GM21786 (cell line): ENCODE results near the gene GRID2.

Experiments used
- ATAC-seq: cut with Tn5 transposase; IDR thresholded peaks from one replicate; pipeline ENCODE4 v1.9.1; 2021; ENCODE audit not compliant: unreplicated experiment

Gene GRID2

GRCh38 chr4:92658318-92658717, 354.6 kb downstream of the GRID2 start:
- no peak for ATAC-seq

DNA sequence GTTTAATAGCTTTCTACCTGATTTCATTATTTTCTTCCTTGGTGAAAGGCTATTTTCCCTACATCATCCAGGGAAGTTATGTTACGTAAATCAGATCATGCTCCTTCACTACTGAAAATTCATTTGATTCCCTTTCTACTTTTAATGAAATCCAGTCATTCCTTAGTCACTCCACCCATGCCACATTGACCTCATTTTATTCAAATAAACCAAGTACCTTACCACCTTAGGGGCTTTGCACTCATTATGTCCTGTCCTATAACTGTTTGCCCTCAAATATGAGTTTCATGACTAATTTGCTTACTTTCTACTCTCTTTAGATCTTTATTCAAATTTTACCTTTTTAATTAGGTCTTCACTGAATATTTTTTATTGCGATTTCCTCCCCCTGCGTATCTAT, 374.0 kb downstream of the GRID2 start:
- ATAC-seq: no peak

- ATAC-seq: no peak
Observed at GRCh38 chr4:92678292-92678691, 374.5 kb downstream of the GRID2 start.

DNA sequence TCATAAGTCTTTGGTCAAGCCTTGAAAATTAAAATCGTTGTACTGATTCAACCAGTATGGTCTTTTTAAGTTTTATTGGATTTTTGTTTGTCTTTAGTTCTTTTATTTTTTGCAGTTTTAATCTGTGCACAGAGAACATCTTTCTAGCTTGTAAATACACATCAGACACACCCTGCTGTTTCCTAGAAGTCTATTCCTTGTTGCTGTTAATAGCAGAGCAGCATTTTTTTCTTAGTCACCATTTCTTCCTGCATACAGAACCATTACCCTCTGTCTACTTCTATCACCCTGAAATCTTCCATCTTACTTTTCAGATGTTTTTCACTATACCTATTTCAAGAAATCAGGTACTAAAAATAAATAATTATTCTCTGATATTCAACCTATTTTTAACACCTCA, 375.4 kb downstream of the GRID2 start:
- ATAC-seq: no peak

DNA sequence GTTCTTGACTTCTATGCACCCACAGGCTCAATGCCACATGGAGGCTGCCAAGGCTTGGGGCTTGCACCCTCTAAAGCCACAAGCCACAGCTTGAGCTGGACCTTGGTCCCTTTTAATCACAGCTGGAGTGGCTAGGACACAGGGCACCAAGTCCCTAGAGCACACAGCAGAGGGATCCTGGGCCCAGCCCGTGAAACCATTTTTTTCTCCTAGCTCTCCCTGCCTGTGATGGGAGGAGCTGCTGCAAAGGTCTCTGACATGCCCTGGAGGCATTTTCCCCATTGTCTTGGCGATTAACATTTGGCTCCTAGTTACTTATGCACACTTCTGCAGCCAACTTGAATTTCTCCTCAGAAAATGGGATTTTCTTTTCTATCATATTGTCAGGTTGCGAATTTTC, 410.9 kb downstream of the GRID2 start:
- no peak for ATAC-seq

DNA sequence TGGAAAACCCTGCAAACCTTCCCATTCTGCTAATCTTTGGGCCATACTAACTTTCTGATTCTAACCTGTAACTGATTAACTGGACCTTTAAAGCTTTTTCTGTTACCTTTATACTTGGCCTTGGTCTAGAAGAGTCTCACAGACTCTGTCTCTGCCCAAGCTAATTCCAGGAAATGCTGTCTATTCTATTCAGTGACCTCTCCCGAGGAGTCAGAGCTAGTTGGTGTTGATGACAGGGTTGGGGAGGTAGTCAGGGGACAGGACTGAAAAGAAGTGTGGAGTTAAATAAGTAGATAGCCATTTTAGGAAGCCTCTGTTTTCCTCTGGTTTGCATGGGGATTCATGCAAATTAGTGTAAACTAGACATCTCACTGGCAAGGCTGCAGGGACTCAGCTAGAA, 429.5 kb downstream of the GRID2 start:
- ATAC-seq: no peak

GRCh38 chr4:92735025-92735665, 431.4 kb downstream of the GRID2 start:
- no peak for ATAC-seq

GRCh38 chr4:92760433-92760832, 456.7 kb downstream of the GRID2 start:
- no peak for ATAC-seq

DNA sequence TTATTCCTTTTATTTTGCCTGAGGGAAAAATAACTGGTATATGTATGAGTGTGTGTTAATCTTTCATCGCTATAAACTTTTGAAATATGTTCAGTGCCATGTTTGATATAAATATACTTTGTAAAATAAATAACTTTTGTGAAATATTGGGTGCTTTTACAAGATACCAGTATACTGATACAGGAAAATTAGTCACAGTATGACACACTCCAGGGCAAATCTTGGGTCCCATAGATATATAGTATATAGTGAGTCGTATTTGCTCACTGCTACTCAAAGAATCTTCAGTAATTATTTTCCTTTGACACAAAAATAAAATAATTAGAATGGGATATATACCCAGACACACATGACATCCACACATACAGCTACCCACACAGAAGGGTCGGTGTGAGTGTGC, 472.3 kb downstream of the GRID2 start:
- no peak for ATAC-seq

- ATAC-seq: no peak
Observed at GRCh38 chr4:92789741-92790140, 486.0 kb downstream of the GRID2 start.

GRCh38 chr4:92791871-92792440, 488.2 kb downstream of the GRID2 start:
- ATAC-seq: no peak

DNA sequence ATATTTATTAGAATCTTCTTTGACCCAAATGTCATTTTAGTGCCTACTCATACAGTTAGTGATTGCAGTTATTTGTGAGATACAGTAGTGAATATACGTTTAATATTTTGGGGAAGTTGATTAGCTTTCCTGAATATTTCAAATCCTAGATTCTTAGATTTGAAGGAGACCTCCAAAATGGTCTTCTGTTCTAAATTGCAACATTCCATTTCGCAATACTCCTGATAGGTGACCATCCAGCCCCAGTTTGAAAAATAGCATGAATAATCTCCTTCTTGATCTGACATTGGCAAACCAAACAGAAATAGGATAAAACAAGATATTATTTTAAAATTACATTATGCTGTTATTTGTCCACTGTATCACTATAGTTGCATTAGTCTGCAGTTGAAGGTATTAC, 505.6 kb downstream of the GRID2 start:
- ATAC-seq: no peak

GRCh38 chr4:92812652-92813051, 508.9 kb downstream of the GRID2 start:
- no peak for ATAC-seq

DNA sequence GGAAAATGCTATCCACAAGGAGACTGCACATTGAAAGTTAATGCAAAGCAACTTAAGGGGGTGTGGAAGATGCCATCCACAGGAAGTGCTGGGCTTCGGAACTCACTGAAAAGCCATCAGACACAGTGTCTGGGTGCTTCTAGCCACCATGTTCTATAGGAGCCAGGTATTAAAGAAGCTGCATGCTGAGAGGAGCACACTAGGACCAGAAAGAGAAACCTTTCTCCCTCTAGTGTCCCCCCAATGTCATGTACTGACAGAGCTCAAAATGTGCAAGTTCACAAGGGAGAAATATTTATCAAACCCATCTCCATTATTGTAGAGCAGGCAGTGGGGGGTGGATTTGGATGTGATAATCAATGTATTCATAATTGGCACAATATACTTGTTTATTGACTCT, 510.9 kb downstream of the GRID2 start:
- no peak for ATAC-seq

DNA sequence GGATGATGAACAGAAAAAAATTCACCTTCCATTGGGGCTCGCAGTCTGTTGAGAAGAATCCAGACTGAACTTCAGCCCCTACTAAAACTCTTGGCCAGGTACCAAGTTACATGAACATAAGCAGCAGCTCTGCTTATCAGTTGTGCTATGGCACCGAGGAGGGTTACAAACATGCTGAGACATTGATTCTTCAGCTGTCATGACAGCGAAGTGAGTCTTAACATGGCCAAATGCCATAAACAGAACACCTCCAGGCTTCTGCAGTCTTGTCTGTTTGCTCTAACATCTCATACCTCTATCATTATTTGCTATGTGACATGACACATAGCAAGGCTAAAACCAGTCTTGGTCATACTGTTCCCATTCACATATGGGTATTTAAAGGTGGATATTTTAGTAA, 521.5 kb downstream of the GRID2 start:
- ATAC-seq: no peak

GRCh38 chr4:92825791-92826190, 522.0 kb downstream of the GRID2 start:
- no peak for ATAC-seq

GRCh38 chr4:92830771-92831170, 527.0 kb downstream of the GRID2 start:
- no peak for ATAC-seq

DNA sequence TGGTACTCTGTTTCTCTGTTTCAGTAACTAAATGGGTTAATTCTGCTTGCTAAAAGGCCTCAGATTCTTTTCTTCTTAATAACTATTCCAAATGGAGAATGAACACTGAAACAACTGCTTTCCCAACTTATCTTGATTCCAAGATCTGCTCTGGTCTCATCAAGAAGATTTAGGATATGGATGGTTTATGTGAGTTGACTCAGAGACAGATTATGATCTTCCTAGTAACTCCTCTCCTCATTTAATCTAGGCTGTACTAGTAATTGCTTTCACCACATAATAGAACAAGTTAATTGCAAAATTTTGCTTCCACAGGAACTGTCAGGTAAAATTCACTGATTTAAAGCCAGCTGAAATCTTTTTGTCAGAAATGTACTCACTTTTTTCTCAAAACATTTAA, 537.1 kb downstream of the GRID2 start:
- no peak for ATAC-seq

DNA sequence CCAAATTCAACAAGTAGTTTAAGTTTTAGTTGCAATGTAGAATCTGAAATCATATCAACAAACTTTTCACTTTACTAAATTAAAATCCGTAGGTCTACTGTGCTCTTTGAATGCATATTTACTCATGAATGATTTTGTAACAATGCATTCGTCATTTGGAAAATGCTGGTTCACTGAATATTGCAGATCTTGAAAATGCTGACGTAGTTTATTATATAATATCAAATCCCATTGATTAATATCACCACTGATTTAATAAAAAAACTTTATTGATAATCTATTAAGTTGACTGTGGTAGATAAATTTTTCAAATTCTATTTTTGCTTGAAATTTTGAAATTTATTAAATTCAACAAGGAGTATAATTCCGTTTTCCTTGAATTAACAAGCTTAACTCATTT, 540.0 kb downstream of the GRID2 start:
- ATAC-seq: no peak

DNA sequence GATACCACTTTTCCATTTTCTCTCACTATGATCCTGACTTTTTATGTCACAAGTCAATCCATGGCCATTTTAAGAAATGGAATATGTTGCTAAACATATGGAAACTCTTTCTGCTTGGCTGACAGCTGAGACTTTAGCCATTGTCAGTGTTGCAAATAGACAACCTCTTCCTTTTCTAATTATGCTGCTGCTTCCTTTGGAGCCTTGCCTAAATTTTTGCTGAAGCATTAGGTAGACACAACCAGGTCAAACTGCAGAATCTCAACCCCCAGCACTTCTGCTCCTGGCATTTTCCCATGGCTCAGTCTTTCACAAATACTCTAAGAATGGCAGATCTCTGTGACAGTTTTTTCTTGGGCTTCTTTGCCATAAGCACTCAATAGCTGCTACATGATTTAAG, 543.3 kb downstream of the GRID2 start:
- no peak for ATAC-seq

GRCh38 chr4:92862509-92862908, 558.7 kb downstream of the GRID2 start:
- ATAC-seq: no peak

- ATAC-seq: no peak
Observed at GRCh38 chr4:92864096-92864495, 560.3 kb downstream of the GRID2 start.

DNA sequence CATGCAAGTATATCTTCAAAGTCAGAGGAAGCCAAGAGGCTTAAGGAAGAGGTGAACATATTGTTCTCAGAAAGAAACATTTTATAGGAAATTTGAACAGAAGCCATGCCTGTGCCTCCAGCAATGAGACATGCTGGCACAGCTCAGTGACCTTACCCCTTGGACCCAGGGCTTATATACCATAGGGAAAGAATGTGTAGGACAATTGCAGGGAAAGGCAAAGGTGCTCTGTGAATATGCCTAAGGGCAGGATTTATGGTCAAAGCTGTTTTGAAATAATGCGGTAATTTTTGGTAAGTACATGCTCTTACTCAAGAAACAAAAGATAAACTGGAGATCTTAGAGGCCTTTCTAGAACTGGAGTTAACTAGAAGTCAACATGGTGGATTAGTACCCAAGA, 568.8 kb downstream of the GRID2 start:
- no peak for ATAC-seq
